GM10266 (cell line): ENCODE data around the gene UGT2A3.
"Not testable (repeated sequence)": the region's sequence is repeated elsewhere in the genome, so short reads cannot be mapped to it uniquely, and the experiment has no call there.

ENCODE experiments used
- DNase-seq: peaks from one replicate; pipeline ENCODE4 v3.0.0; 2012; ENCODE audit errors: extremely low spot score
- CTCF ChIP-seq: IDR thresholded peaks from 2 replicates; pipeline ENCODE4 v1.5.1; 2012; ENCODE audit warnings: mild to moderate bottlenecking, low read depth; ENCODE audit not compliant: control insufficient read depth, insufficient read depth; ENCODE audit errors: missing control alignments

The UGT2A3 gene

GRCh38 chr4:68948985-68949384, 2.6 kb downstream of the UGT2A3 start:
- no peak for DNase-seq
- TF ChIP-seq CTCF: no peak

DNA sequence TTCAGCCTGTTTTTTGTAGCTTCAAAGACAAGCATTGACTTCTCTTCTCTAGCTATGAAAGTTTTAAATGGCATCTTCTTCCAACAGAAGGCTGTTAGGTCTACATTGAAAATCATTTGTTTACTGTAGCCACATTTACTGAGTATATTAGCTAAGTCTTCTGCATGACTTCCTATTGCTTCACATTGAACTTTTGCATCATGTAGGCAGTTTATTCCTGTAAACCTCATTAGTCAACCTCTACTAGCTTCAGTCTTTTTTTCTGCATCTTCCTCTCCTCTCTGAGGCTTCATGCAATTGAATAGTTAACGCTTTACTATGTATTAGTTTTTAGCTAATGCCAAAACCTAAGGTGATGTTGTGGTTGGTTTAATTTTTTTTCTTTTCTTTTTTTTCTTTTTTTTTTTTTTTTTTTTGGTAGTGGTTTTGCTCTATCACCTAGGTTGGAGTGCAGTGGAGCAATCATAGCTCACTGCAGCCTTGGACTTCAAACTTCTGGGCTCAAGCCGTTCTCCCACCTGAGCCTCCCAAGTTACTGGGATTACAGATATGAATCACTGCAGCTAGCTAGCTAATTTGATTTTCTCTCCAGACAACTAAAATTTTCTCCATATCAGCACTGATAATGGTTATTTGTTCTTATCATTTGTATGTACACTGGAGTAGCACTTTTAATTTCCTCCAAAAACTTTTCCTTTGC, 3.4 kb downstream of the UGT2A3 start:
- TF ChIP-seq CTCF: no peak
- no peak for DNase-seq

DNA sequence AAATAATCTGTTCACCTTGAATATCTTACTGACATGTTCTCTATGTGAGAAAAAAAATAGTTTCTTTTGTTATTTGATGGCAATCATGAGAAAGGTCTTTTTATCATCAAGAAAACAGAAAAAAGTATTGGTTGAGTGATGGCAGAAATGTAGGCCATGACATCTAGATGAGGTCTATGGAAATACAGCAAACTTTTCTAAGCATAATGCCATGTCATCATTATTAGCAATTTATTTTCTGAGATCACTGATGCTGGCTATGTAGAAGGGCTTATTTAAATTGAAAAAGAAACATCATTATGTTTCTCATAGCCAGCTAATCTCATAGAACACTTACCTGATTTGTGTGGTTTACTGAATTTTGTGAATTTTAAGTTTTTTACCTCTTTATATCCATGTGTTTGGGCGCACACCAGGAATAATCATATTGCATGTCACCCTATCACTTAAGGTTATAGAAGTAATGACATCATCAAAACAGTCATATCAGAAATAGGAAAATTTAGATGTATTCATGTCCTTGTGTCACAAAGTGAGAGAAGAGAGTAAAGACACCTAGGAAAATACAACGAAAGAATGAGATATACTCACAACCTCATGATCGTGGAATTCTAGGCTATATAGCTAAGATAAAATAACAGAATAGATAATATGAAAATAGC, 22.4 kb downstream of the UGT2A3 start:
- DNase-seq: no peak
- no peak for TF ChIP-seq CTCF

- TF ChIP-seq CTCF: no peak
- DNase-seq: no peak
Observed at GRCh38 chr4:68927165-68927564, 24.4 kb downstream of the UGT2A3 start.

DNA sequence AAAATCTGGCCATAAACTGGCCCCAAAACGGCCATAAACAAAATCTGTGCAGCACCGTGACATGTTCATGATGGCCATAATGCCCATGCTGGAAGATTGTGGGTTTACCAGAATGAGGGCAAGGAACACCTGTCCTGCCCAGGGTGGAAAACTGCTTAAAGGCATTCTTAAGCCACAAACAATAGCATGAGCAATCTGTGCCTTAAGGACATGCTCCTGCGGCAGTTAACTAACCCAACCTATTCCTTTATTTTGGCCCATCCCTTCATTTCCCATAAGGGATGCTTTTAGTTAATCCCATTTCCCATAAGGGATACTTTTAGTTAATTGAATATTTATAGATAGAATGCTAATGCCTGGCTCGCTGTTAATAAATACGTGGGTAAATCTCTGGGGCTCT, 29.4 kb downstream of the UGT2A3 start:
- not testable (repeated sequence) for DNase-seq

- no peak for DNase-seq
- TF ChIP-seq CTCF: no peak
Observed at GRCh38 chr4:68921051-68921450, 30.6 kb downstream of the UGT2A3 start.

DNA sequence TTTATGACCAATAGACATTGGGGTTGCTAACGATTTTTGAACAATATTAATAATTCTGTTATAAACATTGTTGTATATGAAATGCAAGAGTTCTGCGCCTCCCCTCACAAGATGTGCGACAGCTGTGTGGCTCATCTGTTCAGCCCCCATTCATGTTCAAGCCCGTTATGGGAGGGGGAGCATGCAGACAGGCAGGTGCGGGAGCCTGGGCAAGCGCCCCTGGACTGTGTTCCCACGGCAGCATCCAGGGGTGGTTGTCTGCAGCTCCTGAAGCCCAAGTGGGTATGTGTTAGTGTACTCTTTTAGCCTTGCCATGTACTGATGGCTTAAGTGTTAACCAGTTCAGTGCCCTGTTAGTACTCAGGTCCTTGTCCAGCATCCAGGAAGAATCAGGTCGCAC, 34.6 kb downstream of the UGT2A3 start:
- DNase-seq: no peak
- TF ChIP-seq CTCF: no peak
